ENCODE results near the gene PRKRA.
"Not testable (repeated sequence)": the region's sequence is repeated elsewhere in the genome, so short reads cannot be mapped to it uniquely, and the experiment has no call there.

The PRKRA gene

DNA sequence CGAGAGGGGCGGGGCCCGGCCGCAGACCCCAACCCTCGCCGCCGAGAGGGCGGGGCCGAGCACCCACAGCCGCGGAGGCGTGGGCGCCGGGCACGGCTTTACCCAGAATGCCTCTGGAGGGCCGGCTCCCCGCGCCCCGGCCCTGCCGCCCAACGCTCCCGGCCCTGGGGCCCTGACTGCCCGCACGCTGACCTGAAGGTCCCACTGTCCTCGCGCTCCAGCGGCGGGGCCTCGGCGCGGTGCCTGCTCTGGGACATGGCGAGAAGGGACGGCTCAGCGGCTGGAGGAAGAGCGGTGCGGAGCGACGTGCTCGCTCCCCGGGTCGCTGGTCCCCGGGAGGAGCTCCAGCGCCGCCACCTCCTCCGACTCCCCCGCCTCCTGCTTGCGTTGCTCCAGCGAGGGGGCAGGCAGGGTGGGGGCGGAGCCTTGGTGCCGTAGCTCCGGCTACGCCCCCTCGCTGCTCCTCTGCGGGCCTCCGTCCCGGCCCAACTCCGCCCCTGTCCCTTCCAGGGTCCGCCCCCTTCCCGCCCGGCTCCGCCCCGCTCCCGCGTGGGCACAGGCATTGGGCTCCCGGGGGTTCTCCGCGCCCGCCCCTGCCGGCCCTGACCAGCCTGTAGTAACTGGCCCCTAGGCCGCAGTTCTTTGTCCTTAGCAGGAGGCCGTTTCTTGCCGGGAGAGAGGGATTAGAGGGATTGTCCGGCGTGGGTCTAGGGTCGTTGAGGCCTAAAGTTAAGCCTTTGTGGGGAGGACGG is at the start of gene PRKRA, which contains the start of gene PJVK:
Gene PRKRA, minus strand, starts transcription at position 402 of the 752 bp plus-strand sequence. Its CDS starts 145 bp downstream, at position 257.
Gene PJVK, plus strand, starts transcription at position 605 of the 752 bp plus-strand sequence. CDS start 2,032 bp downstream, outside the sequence.
- peak; percentile 95 to 96 for DNase-seq (ENCODE audit: low read depth in 2 of 2)

DNA sequence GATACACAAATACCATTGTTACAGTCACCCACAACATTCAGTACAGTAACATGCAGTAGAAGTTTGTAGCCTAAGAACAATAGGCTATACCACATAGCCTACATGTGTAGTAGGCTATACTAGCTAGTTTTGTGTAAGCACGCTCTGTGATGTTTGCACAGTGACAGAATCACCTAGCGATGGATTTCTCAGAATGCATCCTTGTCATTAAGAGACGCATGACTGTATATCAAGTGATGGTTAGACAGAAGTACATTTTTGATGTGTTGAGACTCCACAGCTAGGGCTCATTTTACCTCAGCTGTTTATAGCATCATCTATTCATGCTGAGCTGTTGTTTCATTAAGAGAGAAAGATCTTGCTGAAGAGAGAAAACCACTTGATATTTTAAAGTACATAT is 48.7 kb upstream of the PRKRA start:
- DNase-seq (ENCODE audit: low read depth in 2 of 2) = no peak

- DNase-seq (ENCODE audit: low read depth in 2 of 2) = no peak
Measured at GRCh38 chr2:178498137-178498536, 47.2 kb upstream of the PRKRA start.

DNA sequence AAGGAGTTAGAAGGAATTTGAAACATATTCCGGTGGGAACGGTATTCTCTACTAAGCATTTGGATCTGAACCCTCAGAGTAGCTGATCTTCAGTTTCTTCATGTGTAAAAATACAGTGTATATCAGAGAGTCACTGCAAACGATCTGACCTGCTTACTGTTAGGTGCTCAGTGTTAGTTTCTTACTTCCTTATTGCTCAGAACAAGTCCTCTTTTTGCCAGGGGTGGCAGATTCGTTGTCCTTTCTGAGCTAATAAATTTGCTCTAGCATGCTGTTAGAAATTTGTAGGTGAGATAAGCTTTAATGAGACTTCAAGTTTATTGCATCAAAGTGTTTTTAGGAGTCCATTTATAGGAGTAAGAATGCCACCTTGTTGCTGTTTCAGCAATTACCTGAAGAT is 45.1 kb upstream of the PRKRA start:
- DNase-seq (ENCODE audit: low read depth in 2 of 2) = no peak

GRCh38 chr2:178491612-178492011 is 40.6 kb upstream of the PRKRA start:
- DNase-seq (ENCODE audit: low read depth in 2 of 2) = no peak

DNA sequence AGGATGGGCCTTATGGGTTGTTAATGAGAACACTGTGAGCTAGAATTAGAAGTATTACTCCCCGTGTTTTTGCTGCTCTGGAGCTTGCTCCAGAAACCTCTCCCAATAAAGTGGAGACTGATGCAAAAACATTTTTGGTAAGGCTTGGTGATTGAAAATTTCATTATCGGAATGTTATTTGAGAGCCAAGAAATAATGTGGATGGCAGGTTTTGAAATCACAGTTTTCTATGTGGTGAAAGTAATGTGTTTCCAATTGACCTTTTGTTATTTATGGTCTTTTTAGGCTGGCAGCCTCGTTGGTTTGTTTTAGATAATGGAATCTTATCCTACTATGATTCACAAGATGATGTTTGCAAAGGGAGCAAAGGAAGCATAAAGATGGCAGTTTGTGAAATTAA is 34.4 kb upstream of the PRKRA start:
- DNase-seq (ENCODE audit: low read depth in 2 of 2) = no peak

- DNase-seq (ENCODE audit: low read depth in 2 of 2) = no peak
Measured at GRCh38 chr2:178484245-178485041, 33.5 kb upstream of the PRKRA start.

- no peak for DNase-seq (ENCODE audit: low read depth in 2 of 2)
Measured at GRCh38 chr2:178482437-178482836, 31.5 kb upstream of the PRKRA start.

GRCh38 chr2:178480227-178481181 is 29.5 kb upstream of the PRKRA start, which contains the start of gene PLEKHA3:
PLEKHA3 (plus strand) TSS chr2:178480457; CDS start chr2:178480870, 413 bp downstream.
- peak; percentile 73 to 75 for DNase-seq (ENCODE audit: low read depth in 2 of 2)

DNA sequence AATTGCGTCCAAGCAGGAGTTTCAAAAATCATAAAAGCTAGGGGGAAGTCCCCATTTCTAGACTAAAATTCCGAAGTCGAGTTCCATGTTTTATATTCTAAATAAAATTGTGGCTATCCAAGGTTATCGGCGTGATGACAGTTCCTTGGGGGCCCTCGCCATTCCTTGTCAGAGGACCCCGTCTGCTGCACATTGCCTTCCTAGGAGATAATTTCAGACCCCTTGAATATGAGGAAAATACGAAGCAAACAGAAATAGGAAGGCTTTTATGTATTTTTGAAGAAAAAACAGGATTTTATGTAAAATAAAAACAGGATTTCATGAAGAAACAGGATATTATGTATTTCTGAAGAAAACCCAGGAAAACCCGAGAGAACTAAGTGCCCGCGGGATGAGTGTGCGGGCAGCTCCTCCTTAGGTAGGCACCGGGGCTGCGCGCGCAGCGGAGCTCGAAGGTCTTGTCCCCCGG is 28.8 kb upstream of the PRKRA start:
- no peak for DNase-seq (ENCODE audit: low read depth in 2 of 2)

DNA sequence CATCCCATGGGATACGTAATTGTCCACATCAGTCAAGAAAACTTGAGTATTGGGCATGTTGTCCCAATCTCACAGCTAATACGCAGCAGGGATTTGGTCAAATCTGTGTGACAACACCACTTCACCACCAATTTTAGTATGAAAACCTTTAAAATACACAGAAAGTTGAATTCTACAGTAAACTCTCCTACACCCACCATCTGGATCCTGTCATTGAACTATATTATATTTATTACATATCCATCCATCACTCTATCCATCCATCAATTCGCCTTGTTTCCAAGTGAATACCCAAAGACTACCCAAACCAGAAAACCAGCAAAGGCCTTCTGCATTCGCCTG is 28.3 kb upstream of the PRKRA start:
- DNase-seq (ENCODE audit: low read depth in 2 of 2) = no peak

DNA sequence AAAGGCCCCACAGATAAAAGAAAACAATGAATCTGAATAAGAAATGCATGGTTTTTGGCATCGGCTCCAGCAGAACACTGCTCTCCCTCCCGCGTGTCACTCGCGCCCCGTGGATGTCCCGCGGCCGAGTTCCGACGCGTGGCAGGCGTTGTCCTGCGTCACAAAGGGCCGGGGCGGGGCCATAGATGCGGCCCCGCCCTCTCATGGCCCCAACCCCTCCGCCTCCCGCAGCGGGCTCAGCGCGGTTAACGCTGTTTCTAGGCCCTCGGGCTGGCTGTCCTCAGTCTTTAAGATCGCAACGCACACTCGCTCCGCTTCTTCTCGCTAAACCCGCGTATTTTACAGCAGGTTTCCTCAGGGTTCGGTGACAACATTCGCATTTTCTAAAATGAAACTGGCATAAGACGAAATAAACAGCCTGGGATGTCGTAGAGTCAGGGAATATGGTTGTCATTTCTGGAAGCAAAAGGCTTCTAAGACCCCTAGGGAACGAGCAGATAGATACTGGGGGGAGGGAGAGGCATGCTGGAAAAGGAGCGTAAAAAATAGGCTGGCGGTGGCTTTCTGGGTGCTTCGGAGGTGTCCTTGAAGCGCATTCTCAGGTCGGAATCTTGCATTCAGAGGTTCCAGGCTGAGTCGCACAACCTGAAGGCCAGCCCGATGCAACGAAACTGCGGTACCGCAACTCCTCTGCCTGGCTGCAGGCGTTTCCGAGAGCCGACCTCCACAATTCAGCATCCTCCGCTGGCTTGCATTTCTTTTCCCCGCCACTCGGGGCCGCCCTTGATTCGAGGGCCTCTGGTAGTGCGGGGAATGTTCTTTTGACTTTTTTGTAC is 27.7 kb upstream of the PRKRA start, which contains the start of gene FKBP7:
Gene FKBP7, minus strand, starts transcription at position 162 of the 836 bp plus-strand sequence. Its CDS starts 101 bp downstream, at position 61.
- DNase-seq (ENCODE audit: low read depth in 2 of 2) = peak; percentile 64 to 66

DNA sequence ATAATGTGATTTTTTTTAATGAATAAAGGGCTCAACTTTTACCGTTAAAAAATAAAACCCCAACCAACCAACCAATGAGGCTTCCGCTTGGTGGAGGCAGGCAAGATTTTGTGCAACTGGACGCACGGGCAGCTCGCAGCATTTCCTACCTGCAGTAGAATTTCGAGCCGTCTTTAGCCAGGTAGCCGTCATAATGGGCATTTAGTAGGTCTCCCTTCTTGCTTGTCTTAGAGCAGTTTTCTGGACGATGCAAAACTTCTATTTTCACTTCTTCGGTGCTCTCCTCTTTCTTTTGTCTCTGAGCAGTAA is 27.1 kb upstream of the PRKRA start:
- no peak for DNase-seq (ENCODE audit: low read depth in 2 of 2)

GRCh38 chr2:178477443-178478129 is 26.6 kb upstream of the PRKRA start:
- DNase-seq (ENCODE audit: low read depth in 2 of 2) = no peak

- DNase-seq (ENCODE audit: low read depth in 2 of 2) = no peak
Measured at GRCh38 chr2:178476477-178476876, 25.5 kb upstream of the PRKRA start.

GRCh38 chr2:178474560-178474959 is 23.6 kb upstream of the PRKRA start:
- DNase-seq (ENCODE audit: low read depth in 2 of 2) = no peak

GRCh38 chr2:178473931-178474330 is 23.0 kb upstream of the PRKRA start:
- DNase-seq (ENCODE audit: low read depth in 2 of 2) = no peak

DNA sequence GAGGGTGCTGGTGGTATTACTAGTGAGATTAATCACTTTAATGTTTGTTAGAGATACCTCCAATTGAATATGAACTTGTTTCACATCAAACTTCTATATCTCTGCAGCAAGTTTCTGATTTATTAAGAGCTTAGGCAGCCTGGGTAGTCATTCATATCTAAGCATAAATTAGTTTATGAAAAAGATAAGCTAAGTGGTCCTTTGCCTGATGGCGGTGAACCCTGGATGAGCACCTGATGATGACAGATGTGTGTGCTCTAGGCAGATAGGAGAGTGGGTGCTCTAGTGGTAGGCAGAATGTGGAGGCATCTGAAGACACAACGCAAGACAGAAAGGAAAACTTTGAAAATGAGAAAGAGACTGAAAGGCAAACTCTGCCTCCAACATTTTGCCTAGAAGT is 22.4 kb upstream of the PRKRA start:
- no peak for DNase-seq (ENCODE audit: low read depth in 2 of 2)

DNA sequence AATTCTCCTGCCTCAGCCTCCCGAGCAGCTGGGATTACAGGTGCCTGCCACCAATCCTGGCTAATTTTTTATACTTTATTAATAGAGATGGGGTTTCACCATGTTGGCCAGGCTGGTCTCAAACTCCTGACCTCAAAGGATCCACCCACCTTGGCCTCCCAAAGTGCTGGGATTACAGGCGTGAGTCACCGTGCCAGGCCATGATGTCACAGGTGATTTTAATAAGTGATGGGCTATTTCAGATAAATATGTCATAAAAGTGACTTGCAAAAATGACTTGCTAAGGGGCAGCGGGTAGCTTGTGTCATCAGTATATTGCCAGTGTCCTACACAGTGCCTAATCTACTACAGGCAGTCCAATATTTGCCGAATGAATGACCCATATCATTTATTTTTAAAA is 20.3 kb upstream of the PRKRA start:
- DNase-seq (ENCODE audit: low read depth in 2 of 2) = not testable (repeated sequence)

DNA sequence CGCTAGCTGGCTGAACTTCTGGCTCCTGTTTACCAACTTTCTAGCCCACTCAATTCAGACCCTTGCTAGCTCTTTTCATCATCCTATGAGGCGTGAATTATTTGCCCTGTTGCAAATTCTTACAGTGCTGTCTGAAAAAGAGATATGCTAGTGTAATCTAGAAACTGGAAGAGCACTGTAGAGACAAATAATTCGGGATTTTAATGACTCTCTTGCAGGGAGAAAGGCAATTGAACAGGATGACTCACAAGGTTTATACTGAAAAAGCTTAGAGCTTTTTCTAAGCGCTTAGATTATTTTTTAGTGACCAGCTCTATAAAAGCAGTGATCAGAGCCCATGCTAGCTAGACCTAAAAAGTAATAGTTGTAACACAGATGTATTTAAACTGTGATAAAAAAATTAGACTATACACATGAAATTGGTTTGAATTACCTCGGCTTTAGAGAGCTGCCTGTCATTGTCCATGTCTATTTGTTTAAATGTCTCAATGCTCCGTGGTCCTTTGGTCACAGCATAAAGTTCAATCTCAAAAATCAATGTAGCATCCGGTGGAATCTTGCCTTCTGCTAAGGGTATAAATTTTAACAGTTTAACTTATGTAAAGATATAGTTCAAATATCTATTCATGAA is 18.4 kb upstream of the PRKRA start:
- no peak for DNase-seq (ENCODE audit: low read depth in 2 of 2)
